ENCODE results near the gene SLC35F3.

GRCh38 chr1:233951804-233952203 lies 47.3 kb downstream of the SLC35F3 start:
- no peak for TF ChIP-seq CTCF (conservative IDR thresholded peaks at IDR 0.05 in 1 of 2, IDR thresholded peaks at IDR 0.05 in 1 of 2; ENCODE audit: extremely low read depth in 1 of 2, insufficient read depth in 1 of 2, low read depth in 1 of 2, low read length in 2 of 2)
- TF ChIP-seq EZH2 (IDR thresholded peaks at IDR 0.05; ENCODE audit: borderline replicate concordance, low read length), result no peak

Data from mammary epithelial cell (primary cell).